ENCODE data around the gene HSD17B14. TPM values are rescaled to one million over a fixed set of nuclear protein-coding genes. Genes with fewer than 3 reads are reported as not detected.
"Not testable (repeated sequence)": the region's sequence is repeated elsewhere in the genome, so short reads cannot be mapped to it uniquely, and the experiment has no call there.

HSD17B14 gene
- total RNA-seq, 1 experiment from 2014 or later = 56.7 TPM

GRCh38 chr19:48870048-48870447, 33.8 kb upstream of the HSD17B14 start:
- in situ Hi-C loops (cut with HindIII; ENCODE audit: low pct_unique_long_range_greater_than_20kb, low sequenced_read_pairs) = no loop called here
- no peak for DNase-seq (ENCODE audit: low read depth)

GRCh38 chr19:48868114-48868886, 32.0 kb upstream of the HSD17B14 start, which contains the start of gene PLEKHA4:
Gene PLEKHA4 (minus strand): TSS chr19:48868617. CDS start chr19:48867620, 997 bp downstream.
- in situ Hi-C loops (cut with HindIII; ENCODE audit: low pct_unique_long_range_greater_than_20kb, low sequenced_read_pairs) = no loop called here
- no peak for DNase-seq (ENCODE audit: low read depth)

GRCh38 chr19:48867746-48868113, 31.4 kb upstream of the HSD17B14 start:
- no peak for DNase-seq (ENCODE audit: low read depth)
- in situ Hi-C loops (cut with HindIII; ENCODE audit: low pct_unique_long_range_greater_than_20kb, low sequenced_read_pairs) = no loop called here

- in situ Hi-C loops (cut with HindIII; ENCODE audit: low pct_unique_long_range_greater_than_20kb, low sequenced_read_pairs) = no loop called here
- no peak for DNase-seq (ENCODE audit: low read depth)
These were observed 30.9 kb upstream of the HSD17B14 start for GRCh38 chr19:48867123-48867745.

GRCh38 chr19:48866692-48867091, 30.4 kb upstream of the HSD17B14 start:
- no peak for DNase-seq (ENCODE audit: low read depth)
- in situ Hi-C loops (cut with HindIII; ENCODE audit: low pct_unique_long_range_greater_than_20kb, low sequenced_read_pairs) = no loop called here

- DNase-seq (ENCODE audit: low read depth) = no peak
- in situ Hi-C loops (cut with HindIII; ENCODE audit: low pct_unique_long_range_greater_than_20kb, low sequenced_read_pairs) = no loop called here
These were observed 26.5 kb upstream of the HSD17B14 start for GRCh38 chr19:48862827-48863226.

GRCh38 chr19:48861313-48861712, 25.0 kb upstream of the HSD17B14 start:
- in situ Hi-C loops (cut with HindIII; ENCODE audit: low pct_unique_long_range_greater_than_20kb, low sequenced_read_pairs) = no loop called here
- DNase-seq (ENCODE audit: low read depth) = no peak

- in situ Hi-C loops (cut with HindIII; ENCODE audit: low pct_unique_long_range_greater_than_20kb, low sequenced_read_pairs) = no loop called here
- no peak for DNase-seq (ENCODE audit: low read depth)
These were observed 23.7 kb upstream of the HSD17B14 start for GRCh38 chr19:48859711-48860572.

GRCh38 chr19:48858984-48859710, 22.9 kb upstream of the HSD17B14 start:
- no peak for DNase-seq (ENCODE audit: low read depth)
- in situ Hi-C loops (cut with HindIII; ENCODE audit: low pct_unique_long_range_greater_than_20kb, low sequenced_read_pairs) = no loop called here

- no peak for DNase-seq (ENCODE audit: low read depth)
- in situ Hi-C loops (cut with HindIII; ENCODE audit: low pct_unique_long_range_greater_than_20kb, low sequenced_read_pairs) = no loop called here
These were observed 20.6 kb upstream of the HSD17B14 start for GRCh38 chr19:48856921-48857320.

GRCh38 chr19:48854103-48854502, 17.8 kb upstream of the HSD17B14 start:
- DNase-seq (ENCODE audit: low read depth) = peak; percentile 56
- in situ Hi-C loops (cut with HindIII; ENCODE audit: low pct_unique_long_range_greater_than_20kb, low sequenced_read_pairs) = no loop called here

GRCh38 chr19:48853483-48853882, 17.2 kb upstream of the HSD17B14 start:
- no peak for DNase-seq (ENCODE audit: low read depth)
- in situ Hi-C loops (cut with HindIII; ENCODE audit: low pct_unique_long_range_greater_than_20kb, low sequenced_read_pairs) = no loop called here

GRCh38 chr19:48852292-48852691, 16.0 kb upstream of the HSD17B14 start:
- no peak for DNase-seq (ENCODE audit: low read depth)
- in situ Hi-C loops (cut with HindIII; ENCODE audit: low pct_unique_long_range_greater_than_20kb, low sequenced_read_pairs) = no loop called here

GRCh38 chr19:48846659-48847058, 10.4 kb upstream of the HSD17B14 start:
- in situ Hi-C loops (cut with HindIII; ENCODE audit: low pct_unique_long_range_greater_than_20kb, low sequenced_read_pairs); DNase-seq (ENCODE audit: low read depth): not testable (repeated sequence)

- in situ Hi-C loops (cut with HindIII; ENCODE audit: low pct_unique_long_range_greater_than_20kb, low sequenced_read_pairs) = no loop called here
- DNase-seq (ENCODE audit: low read depth) = no peak
These were observed 9.1 kb upstream of the HSD17B14 start for GRCh38 chr19:48845384-48845783.

GRCh38 chr19:48844472-48844871, 8.2 kb upstream of the HSD17B14 start:
- peak; percentile 76 for DNase-seq (ENCODE audit: low read depth)
- in situ Hi-C loops (cut with HindIII; ENCODE audit: low pct_unique_long_range_greater_than_20kb, low sequenced_read_pairs) = no loop called here

GRCh38 chr19:48842789-48843162, 6.5 kb upstream of the HSD17B14 start:
- in situ Hi-C loops (cut with HindIII; ENCODE audit: low pct_unique_long_range_greater_than_20kb, low sequenced_read_pairs) = no loop called here

GRCh38 chr19:48841571-48841970, 5.3 kb upstream of the HSD17B14 start:
- DNase-seq (ENCODE audit: low read depth) = no peak
- in situ Hi-C loops (cut with HindIII; ENCODE audit: low pct_unique_long_range_greater_than_20kb, low sequenced_read_pairs) = no loop called here

More at GRCh38 chr19:48842789-48843162, 6.5 kb upstream of the HSD17B14 start:
- DNase-seq (ENCODE audit: low read depth) = peak; percentile 66
